AG09319 (cell line): ENCODE measurements around the gene FARSA.
"Not testable (repeated sequence)": the region's sequence is repeated elsewhere in the genome, so short reads cannot be mapped to it uniquely, and the experiment has no call there.

Experiments
- DNase-seq: peaks from one replicate; pipeline ENCODE4 v3.0.0-alpha.2; 2010; ENCODE audit warnings: low read depth; ENCODE audit errors: extremely low read depth
- CTCF ChIP-seq: IDR thresholded peaks from 2 replicates; pipeline ENCODE4 v1.5.1; 2011; ENCODE audit warnings: low read depth, mild to moderate bottlenecking, inconsistent platforms, low read length, moderate library complexity

Gene FARSA

GRCh38 chr19:12933287-12934072 is at the start of gene FARSA:
Gene FARSA, minus strand, starts transcription at chr19:12933711. Its CDS starts 15 bp downstream, at chr19:12933696.
- TF ChIP-seq CTCF: no peak
- peak; percentile 70 for DNase-seq

GRCh38 chr19:12983091-12983490 is 49.6 kb upstream of the FARSA start:
- no peak for DNase-seq
- no peak for TF ChIP-seq CTCF

GRCh38 chr19:12982648-12983047 is 49.1 kb upstream of the FARSA start:
- DNase-seq: no peak

DNA sequence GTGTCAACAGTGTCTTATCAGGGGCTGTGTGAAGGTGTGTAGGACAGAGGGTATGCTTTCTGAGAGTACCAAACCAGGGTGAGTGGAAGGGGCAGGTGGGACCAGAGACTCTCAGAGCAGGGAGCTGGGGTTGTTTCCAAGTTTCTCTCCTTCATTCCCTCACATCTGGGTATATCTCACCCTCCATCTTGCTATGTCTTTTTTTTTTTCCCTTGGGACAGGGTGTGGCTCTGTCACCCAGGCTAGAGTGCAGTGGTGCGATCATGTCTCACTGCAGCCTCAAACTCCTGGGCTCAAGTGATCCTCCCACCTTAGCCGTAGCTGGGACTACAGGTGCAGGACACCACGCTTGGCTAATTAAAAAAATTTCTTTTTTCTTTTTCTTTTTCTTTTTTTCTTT is 46.5 kb upstream of the FARSA start:
- no peak for DNase-seq
- TF ChIP-seq CTCF: no peak

More at GRCh38 chr19:12982648-12983047, 49.1 kb upstream of the FARSA start:
- no peak for TF ChIP-seq CTCF

DNA sequence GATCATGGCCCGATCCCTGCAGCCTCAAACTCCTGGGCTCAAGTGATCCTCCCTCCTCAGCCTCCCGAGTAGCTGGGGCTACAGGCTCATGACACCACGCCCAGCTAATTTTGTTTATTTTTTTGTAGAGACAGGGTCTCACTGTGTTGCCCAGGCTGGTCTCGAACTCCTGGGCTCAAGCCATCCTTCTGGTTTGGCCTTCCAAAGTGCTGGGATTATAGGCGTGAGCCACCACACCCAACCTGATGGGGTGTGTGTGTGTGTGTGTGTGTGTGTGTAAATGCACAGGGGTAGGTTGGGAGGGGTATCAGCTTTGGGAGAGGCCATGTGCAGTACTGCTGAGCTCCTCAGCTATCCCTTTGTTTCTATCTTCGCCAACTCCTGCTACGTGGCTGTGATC is 42.6 kb upstream of the FARSA start:
- not testable (repeated sequence) for DNase-seq

DNA sequence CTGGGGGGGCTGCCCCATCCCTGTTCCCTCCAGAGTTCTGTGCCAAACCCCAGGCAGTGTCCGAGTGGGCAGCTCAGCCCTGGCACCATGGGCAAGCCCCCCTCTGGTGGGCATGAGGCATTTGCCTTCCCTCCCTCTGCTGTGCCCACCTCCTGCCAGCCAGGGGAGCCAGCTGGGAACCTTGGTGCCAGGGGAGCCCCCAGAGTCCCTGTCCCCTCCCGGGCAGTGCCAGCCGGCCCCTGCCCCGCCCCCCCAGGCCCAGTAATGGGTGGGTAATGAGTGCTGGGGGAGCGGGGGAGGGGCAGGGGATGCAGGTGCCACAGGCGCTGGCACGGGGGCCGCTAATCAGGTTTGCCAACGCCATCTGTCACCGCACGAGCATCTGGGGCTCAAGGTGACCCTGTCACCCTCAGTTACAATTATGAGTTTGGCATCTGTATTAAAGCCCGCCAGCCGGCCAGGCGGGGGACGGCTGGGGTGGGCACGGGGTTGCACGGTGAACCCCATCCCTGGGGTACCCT is 41.8 kb upstream of the FARSA start:
- no peak for DNase-seq
- TF ChIP-seq CTCF: no peak

DNA sequence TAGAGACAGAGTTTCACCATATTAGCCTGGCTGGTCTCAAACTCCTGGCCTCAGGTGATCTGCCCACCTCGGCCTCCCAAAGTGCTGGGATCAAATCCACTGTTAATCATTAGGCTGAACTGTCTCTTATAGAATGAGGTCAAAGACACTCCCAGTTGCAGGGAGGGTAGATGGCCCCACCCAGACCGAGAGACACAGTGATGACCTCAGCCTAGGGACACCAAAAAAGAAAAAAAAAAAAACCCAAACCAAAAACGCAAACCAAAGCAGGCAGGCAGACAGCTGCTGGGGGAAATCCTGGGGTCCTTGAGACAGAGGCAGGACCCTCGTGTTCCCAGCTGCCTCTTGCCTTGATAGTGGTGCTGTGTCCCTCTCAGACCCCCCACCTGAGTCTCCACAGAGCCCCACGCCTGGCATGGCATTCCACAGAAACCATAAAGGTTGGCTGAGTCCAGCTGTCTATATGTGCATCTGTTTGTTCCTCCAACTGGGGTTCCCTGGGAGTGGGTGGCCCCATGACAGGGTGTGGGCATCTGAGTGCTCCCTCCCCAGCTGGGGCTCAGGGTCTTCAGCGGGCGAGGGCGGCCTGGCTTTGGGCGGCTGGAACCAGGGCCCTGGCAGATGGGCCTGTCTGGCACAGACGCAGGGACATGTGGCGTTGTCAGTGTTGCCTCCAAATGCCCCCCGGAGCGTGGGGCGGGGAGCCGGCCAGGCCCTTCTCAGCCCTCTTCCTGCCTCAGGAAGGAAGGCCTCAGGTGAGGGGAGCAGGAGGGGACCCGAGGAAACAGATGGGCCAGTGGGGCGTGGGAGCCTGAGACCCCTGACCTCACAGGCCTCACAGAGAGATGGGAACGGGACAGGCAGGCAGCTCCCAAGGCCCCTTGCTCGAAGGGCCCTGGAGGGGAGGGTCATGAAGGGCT is 41.0 kb upstream of the FARSA start:
- no peak for TF ChIP-seq CTCF
- DNase-seq: no peak
